ENCODE results near the gene TRIM62.

Gene TRIM62

GRCh38 chr1:33224166-33224707 is 42.4 kb upstream of the TRIM62 start:
- Histone ChIP-seq H3K9ac (no peak overlapping the region), H3K79me2 (no peaks in the 10 kb centered on the region), H3K4me1 (no peaks in the 10 kb centered on the region), H3K27ac (no peak overlapping the region), H3K4me3 (ENCODE audit: low read depth, low read length) (no peak overlapping the region), H3K9me3 (ENCODE audit: control insufficient read depth, low read length) (no peaks in the 10 kb centered on the region), H2AFZ (no peak overlapping the region), H3K36me3 (ENCODE audit: control insufficient read depth, insufficient read depth, low read length) (no peaks in the 10 kb centered on the region), H3K4me2 (ENCODE audit: low read length) (no peak overlapping the region), H3K27me3 (ENCODE audit: control insufficient read depth, insufficient read depth, low read length) (no peaks in the 10 kb centered on the region)
- no peak for TF ChIP-seq CTCF (IDR thresholded peaks at IDR 0.05)

GRCh38 chr1:33222381-33222780 is 40.5 kb upstream of the TRIM62 start:
- Histone ChIP-seq H3K9me3 (ENCODE audit: control insufficient read depth, low read length) (no peaks in the 10 kb centered on the region), H2AFZ (no peak overlapping the region), H3K4me1 (no peaks in the 10 kb centered on the region), H3K27me3 (ENCODE audit: control insufficient read depth, insufficient read depth, low read length) (no peaks in the 10 kb centered on the region), H3K4me2 (ENCODE audit: low read length) (no peak overlapping the region), H3K4me3 (ENCODE audit: low read depth, low read length) (no peak overlapping the region), H3K36me3 (ENCODE audit: control insufficient read depth, insufficient read depth, low read length) (no peaks in the 10 kb centered on the region), H3K79me2 (no peaks in the 10 kb centered on the region), H3K9ac (no peak overlapping the region), H3K27ac (no peak overlapping the region)
- TF ChIP-seq CTCF (IDR thresholded peaks at IDR 0.05), result no peak

- H3K27ac ChIP-seq, result no peak overlapping the region
- no peaks in the 10 kb centered on the region for H3K79me2 ChIP-seq
- no peak overlapping the region for H2AFZ ChIP-seq
- no peak overlapping the region for H3K4me2 ChIP-seq (ENCODE audit: low read length)
- H3K27me3 ChIP-seq (ENCODE audit: control insufficient read depth, insufficient read depth, low read length), result no peaks in the 10 kb centered on the region
- no peaks in the 10 kb centered on the region for H3K4me1 ChIP-seq
- no peak for TF ChIP-seq CTCF (IDR thresholded peaks at IDR 0.05)
- H3K9ac ChIP-seq, result no peak overlapping the region
- no peaks in the 10 kb centered on the region for H3K9me3 ChIP-seq (ENCODE audit: control insufficient read depth, low read length)
- H3K4me3 ChIP-seq (ENCODE audit: low read depth, low read length), result no peak overlapping the region
- no peaks in the 10 kb centered on the region for H3K36me3 ChIP-seq (ENCODE audit: control insufficient read depth, insufficient read depth, low read length)
Measured at GRCh38 chr1:33221385-33221758, 39.5 kb upstream of the TRIM62 start.

GRCh38 chr1:33220676-33221384 is 39.0 kb upstream of the TRIM62 start:
- H3K27ac ChIP-seq, result no peak overlapping the region
- no peak overlapping the region for H3K4me2 ChIP-seq (ENCODE audit: low read length)
- no peak overlapping the region for H2AFZ ChIP-seq
- H3K4me3 ChIP-seq (ENCODE audit: low read depth, low read length), result no peak overlapping the region
- H3K36me3 ChIP-seq (ENCODE audit: control insufficient read depth, insufficient read depth, low read length), result no peaks in the 10 kb centered on the region
- H3K79me2 ChIP-seq, result no peaks in the 10 kb centered on the region
- no peaks in the 10 kb centered on the region for H3K27me3 ChIP-seq (ENCODE audit: control insufficient read depth, insufficient read depth, low read length)
- no peaks in the 10 kb centered on the region for H3K4me1 ChIP-seq
- H3K9me3 ChIP-seq (ENCODE audit: control insufficient read depth, low read length), result no peaks in the 10 kb centered on the region
- no peak for TF ChIP-seq CTCF (IDR thresholded peaks at IDR 0.05)
- H3K9ac ChIP-seq, result no peak overlapping the region
